Measurements from ENCODE around the gene DGKB.

The DGKB gene

GRCh38 chr7:14341200-14341775 is 561.3 kb downstream of the DGKB start:
- DNase-seq (ENCODE audit: low read depth in 1 of 2, low spot score in 1 of 2), result no peak
- H3K27me3 ChIP-seq (ENCODE audit: insufficient read depth, poor library complexity, severe bottlenecking), result no peaks in the 10 kb centered on the region
- no peak overlapping the region for H3K27ac ChIP-seq (replicated peaks)
- no peak overlapping the region for H3K4me3 ChIP-seq (replicated peaks; ENCODE audit: insufficient read depth, low read length)
- TF ChIP-seq, protein P1, sequence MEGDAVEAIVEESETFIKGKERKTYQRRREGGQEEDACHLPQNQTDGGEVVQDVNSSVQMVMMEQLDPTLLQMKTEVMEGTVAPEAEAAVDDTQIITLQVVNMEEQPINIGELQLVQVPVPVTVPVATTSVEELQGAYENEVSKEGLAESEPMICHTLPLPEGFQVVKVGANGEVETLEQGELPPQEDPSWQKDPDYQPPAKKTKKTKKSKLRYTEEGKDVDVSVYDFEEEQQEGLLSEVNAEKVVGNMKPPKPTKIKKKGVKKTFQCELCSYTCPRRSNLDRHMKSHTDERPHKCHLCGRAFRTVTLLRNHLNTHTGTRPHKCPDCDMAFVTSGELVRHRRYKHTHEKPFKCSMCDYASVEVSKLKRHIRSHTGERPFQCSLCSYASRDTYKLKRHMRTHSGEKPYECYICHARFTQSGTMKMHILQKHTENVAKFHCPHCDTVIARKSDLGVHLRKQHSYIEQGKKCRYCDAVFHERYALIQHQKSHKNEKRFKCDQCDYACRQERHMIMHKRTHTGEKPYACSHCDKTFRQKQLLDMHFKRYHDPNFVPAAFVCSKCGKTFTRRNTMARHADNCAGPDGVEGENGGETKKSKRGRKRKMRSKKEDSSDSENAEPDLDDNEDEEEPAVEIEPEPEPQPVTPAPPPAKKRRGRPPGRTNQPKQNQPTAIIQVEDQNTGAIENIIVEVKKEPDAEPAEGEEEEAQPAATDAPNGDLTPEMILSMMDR (IDR thresholded peaks at IDR 0.05; ENCODE audit: insufficient read depth, low read length), result no peak
- TF ChIP-seq REST (IDR thresholded peaks at IDR 0.05; ENCODE audit: insufficient replicate concordance, low read depth) (no peak), GABPA (IDR thresholded peaks at IDR 0.05; ENCODE audit: low read depth) (no peak), POLR2AphosphoS5 (IDR thresholded peaks at IDR 0.05; ENCODE audit: low read depth) (no peak), SPI1 (IDR thresholded peaks at IDR 0.05; ENCODE audit: borderline replicate concordance, low read depth) (no peak)

- DNase-seq (ENCODE audit: low read depth in 1 of 2, low spot score in 1 of 2), result no peak
- H3K4me3 ChIP-seq (replicated peaks; ENCODE audit: insufficient read depth, low read length), result no peak overlapping the region
- H3K27me3 ChIP-seq (ENCODE audit: insufficient read depth, poor library complexity, severe bottlenecking), result no peaks in the 10 kb centered on the region
- TF ChIP-seq GABPA (IDR thresholded peaks at IDR 0.05; ENCODE audit: low read depth), result no peak
- no peak for TF ChIP-seq REST (IDR thresholded peaks at IDR 0.05; ENCODE audit: insufficient replicate concordance, low read depth)
- no peak for TF ChIP-seq SPI1 (IDR thresholded peaks at IDR 0.05; ENCODE audit: borderline replicate concordance, low read depth)
- TF ChIP-seq, protein P1 (IDR thresholded peaks at IDR 0.05; ENCODE audit: insufficient read depth, low read length), result no peak
- no peak for TF ChIP-seq POLR2AphosphoS5 (IDR thresholded peaks at IDR 0.05; ENCODE audit: low read depth)
- no peak overlapping the region for H3K27ac ChIP-seq (replicated peaks)
These were observed 562.0 kb downstream of the DGKB start for GRCh38 chr7:14340393-14341074.

GRCh38 chr7:14339861-14340260 is 562.7 kb downstream of the DGKB start:
- no peaks in the 10 kb centered on the region for H3K27me3 ChIP-seq (ENCODE audit: insufficient read depth, poor library complexity, severe bottlenecking)
- DNase-seq (ENCODE audit: low read depth in 1 of 2, low spot score in 1 of 2), result no peak
- H3K27ac ChIP-seq (replicated peaks), result no peak overlapping the region
- H3K4me3 ChIP-seq (replicated peaks; ENCODE audit: insufficient read depth, low read length), result no peak overlapping the region
- no peak for TF ChIP-seq GABPA (IDR thresholded peaks at IDR 0.05; ENCODE audit: low read depth)
- TF ChIP-seq, protein P1 (IDR thresholded peaks at IDR 0.05; ENCODE audit: insufficient read depth, low read length), result no peak
- TF ChIP-seq REST (IDR thresholded peaks at IDR 0.05; ENCODE audit: insufficient replicate concordance, low read depth), result no peak
- no peak for TF ChIP-seq SPI1 (IDR thresholded peaks at IDR 0.05; ENCODE audit: borderline replicate concordance, low read depth)
- TF ChIP-seq POLR2AphosphoS5 (IDR thresholded peaks at IDR 0.05; ENCODE audit: low read depth), result no peak
